ENCODE data around the gene PER2.

PER2 gene

GRCh38 chr2:238263204-238264071 lies 25.0 kb downstream of the PER2 start:
- DNase-seq, result peak; percentile 72

DNA sequence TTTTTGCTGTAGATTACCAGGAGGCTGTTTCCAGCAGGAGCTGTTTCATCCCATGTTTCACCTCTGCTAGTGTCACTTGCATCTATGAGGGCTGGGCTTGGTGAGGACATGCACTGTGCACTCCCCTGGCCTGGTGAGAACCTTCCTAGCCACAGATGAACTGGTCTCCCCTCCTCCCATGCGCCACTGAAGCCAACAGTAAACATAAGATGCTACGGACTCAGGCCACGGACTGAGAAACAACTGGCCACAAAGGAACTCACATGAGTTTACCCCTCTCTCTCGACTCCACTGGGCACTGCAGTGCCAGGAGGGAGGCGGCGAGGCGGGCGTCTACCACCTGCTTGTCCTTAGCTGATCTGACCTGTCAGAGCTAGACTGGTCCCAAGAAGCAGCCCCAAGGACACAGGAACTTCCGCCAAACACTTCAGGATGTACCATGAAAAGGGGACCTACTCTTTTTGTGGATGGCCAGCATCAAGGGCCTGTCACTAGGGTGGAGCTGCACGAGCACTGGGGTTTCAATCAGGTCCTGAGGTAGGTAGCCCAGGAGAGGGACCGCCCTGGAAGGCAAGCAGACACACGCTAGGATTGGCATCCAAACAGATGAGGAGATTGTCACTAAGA lies 25.8 kb downstream of the PER2 start:
- DNase-seq, result no peak

GRCh38 chr2:238261718-238262375 lies 26.6 kb downstream of the PER2 start:
- no peak for DNase-seq

DNA sequence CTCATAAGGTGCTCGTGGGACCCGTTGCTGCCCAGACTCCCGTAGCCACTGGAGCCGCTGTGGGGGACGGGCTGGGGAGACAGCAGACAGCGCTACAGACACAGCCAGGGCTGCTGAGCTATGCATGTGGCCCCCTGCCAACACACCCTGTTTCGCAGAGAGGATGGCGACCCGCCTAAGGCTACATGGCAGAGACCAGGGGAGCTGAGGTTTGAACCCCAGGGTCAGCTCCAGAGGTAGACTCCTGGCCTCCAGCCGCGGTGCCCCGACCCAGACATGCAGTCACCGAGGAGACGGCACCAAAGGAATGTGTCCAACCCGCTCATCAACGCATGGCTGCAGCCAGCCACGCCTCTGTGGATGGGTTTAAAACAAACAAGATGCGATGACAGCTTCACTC lies 27.5 kb downstream of the PER2 start:
- DNase-seq, result no peak

DNA sequence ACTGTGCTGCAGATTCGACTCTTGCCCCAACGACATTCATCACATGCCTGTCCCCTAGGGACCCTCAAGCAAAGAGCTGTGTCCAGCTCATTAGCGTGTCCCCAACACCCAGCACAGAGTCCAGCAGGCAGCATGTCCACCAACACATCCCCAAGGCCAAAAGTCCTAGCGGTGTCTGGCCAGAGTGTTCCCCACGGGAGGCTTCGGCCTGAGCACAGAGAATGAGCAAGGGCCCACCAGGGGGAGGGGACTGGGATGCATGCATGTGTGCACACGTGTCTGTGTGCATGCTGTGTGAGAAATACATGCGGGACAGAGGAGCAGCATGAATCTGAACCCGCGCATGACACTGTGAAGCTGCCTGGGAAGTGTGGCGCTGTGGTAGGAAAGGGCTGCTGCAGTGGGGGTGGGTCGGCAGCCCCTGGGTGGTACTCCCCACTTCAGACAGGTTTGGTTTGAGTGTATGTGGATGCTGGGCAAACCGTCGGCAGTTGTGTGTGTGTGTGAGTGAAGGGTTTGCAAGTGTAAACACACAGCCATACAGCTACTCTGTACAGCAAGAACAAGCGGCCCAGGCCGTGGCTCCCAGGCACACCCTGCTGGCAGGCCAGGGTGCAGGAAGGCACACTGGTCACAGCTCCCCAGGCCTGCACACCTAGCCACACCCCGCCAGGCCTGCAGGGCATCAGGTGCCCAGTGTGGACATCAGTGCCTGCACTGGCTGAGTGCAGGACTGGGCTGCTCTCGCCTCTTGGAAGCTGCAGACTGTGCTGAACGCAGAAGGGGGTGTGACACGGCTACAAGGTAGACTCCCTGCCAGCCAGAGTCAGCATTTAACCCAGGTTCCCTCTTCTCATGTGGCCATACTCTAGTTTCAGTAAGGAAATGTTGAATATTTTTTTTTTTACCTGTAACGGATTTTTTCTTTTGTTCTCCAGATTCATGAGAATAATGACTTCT lies 29.1 kb downstream of the PER2 start:
- DNase-seq, result no peak

- DNase-seq, result no peak
Measured at GRCh38 chr2:238257786-238258700, 30.4 kb downstream of the PER2 start.

GRCh38 chr2:238256594-238257104 lies 31.8 kb downstream of the PER2 start:
- peak; percentile 74 for DNase-seq

DNA sequence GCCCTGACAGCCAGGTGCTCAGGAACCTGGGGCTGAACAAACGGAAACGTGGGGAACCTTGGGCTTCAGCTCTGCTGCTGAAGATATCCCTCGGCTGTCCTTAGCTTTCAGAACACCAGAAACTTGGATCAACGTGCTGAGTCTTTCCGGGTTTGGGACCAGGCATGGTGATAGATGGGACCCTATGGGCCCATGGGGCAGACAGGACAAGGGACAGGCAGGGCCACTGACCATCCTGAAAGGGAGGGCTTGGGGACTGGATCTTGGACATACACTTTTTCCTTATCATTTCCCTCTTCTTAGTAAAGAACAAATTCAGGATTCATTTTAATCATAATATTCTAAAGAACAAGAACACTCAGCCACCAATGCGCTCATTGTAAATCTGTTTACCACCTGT lies 32.3 kb downstream of the PER2 start:
- no peak for DNase-seq

DNA sequence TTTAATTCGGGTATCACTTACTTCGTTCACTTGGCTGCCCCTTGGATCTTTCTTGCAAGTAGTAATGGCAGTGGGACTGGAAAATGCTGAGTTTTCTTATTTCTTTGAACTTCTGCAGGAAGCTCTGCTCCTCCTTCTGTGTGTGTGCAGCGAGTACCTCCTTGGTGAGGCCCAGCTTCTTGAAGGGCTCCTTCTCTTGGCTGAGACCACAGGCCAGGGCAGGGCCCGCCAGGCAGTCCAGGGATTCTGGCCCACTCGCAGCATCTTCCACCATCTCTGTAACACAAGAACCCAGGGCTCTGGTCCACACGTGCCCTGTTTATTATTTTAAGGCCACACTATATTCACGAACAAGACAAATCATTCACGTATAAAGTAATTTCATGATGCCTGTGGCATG lies 32.8 kb downstream of the PER2 start:
- no peak for DNase-seq

DNA sequence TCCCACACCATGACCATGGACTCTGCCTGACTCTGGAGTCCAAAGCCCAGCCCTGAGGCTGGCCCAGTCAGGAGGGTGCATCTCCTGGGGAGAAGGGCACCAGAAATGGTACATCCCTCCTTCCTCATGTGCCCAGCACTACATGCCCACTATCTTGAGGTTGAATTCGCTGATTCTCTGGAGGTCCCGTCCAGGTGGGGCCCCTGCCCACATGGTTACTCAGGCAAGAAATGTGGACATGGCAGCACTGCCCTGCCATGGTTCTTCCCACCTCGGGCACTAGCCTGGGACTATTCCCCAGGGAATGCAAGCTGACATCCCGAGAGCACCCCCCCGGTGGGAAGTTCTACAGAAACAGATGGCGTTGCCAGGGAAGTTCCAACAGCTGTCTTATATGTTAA lies 33.3 kb downstream of the PER2 start:
- no peak for DNase-seq

DNA sequence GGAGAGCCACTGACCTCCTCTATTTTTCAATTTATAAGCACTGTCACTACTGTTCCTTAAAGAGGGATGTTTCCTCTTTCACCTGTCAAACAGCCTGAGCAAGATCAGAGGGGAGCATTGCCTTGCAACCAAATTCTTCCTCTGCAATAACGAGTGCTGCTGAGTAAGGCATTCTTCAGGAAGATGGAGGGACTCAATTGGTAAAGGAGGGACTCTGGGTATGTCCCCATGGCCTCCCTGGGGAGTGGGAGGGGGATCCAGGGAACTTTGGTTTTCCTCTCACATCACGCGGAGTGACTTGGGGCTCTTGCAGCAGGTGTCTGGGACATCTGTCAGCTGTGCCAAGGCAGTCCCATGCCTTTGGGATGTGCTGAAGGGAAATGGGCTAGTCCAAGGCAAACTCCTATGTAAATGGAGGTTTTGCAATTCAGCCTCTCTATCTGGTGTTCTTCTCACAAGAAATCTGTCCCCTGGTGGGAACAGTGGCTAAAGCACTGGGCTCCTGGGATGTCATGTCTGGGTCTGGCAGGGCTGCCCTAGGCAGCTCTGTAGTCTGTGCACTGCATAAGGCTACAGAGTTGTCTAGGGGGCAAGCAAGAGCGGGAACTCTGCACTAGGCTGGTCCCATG lies 34.2 kb downstream of the PER2 start:
- no peak for DNase-seq

DNA sequence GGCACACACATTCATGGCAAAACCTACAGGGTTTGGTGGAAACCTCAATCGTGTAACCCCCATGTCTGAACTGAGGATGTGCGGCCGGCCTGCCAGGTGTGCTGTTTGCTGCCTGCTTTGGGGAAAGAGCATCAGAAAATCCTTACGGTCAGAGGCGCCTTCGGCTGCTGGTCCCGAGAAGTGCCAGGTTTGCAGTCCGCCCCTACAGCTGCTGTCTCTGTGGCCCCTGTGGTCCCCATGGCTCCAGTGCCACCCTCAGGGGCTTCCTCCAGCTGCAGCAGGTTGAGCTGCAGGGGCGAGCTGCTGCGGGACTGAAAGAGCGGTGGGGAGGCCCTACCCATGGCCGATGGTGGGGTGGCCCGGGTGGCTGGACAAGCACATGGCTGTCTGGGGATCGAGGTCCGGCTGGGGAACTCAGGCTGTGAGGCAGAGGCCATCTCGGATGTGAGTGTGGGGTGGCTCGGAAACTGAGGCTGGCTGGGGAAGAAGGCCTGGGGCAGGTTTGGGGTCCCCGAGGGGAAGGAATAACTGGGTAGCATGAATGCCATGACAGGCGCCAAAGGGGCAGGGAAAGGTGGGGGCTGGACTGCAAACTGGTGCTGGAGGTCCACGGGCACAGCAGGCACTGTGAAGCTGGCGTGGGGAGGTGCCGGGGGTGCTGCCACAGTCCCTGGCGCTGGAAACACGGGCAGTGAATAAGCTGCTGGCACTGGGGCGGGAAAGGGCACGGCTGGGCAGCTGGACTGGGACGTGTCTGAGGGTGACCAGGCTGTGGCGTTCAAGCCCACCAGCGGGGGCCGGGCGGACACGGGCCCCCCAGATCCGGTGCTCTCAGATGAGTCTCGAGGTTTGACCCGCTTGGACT lies 35.4 kb downstream of the PER2 start:
- no peak for DNase-seq

GRCh38 chr2:238251986-238252385 lies 36.4 kb downstream of the PER2 start:
- no peak for DNase-seq

DNA sequence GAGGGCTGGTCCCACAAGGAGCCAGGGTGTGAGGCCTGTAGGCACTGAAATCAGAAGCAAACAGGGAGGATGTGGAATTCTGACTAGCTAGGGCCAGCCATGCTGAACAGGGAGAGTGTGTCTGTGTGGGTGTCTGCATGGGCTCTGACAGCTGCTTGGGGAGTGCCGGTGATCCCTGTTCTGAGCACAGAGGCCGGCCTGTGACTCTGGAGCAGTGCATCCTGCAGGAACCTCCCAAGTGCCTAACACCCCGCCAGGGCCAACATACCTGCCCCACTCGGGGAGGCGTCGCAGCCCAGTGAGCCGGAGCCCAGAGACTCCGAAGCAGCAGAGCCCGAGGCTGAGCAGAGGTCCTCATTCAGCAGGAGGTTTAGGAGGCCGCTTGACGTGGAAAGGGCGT lies 37.1 kb downstream of the PER2 start:
- no peak for DNase-seq

- no peak for DNase-seq
Measured at GRCh38 chr2:238250896-238251295, 37.5 kb downstream of the PER2 start.

DNA sequence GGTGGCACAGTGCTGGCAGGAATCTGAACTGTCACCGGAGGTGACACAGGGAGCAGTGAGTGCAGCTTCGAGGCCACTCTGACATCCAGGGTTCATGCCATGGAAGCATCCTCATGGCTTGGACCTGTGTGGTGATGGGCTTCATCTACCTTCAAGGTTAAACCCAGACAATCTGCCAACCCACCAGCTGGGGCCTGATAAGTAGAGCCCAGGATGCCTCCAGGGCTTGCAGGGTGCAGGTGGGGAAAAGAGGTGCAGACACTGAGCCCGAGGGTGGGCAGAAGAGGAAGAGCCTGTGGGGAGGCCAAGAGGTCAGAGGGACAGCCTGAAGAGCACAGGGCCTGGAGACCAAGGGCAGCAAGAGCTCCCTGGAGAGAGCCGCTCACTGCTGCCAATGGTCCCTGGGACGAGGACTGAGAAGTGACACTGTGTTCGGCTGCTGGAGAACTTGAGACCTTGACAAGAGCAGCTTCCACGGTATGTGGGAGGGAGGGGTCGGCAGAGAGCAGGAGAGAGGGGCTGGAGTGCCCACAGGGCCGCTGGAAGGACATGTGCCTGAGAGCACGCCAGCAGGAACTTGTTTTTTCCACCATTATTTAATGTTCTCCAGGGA lies 40.5 kb downstream of the PER2 start:
- no peak for DNase-seq

- DNase-seq, result no peak
Measured at GRCh38 chr2:238247002-238247822, 41.2 kb downstream of the PER2 start.

GRCh38 chr2:238244151-238244550 lies 44.3 kb downstream of the PER2 start:
- no peak for DNase-seq

All from activated naive CD4-positive, alpha-beta T cell treated with Interleukin-2 at 50 U/mL for 16 hours (primary cell).